Activated naive CD8-positive, alpha-beta T cell treated with anti-CD3 and anti-CD28 coated beads, Interleukin-2, amount 10 ng/mL, durations not matched to agents 7 days and 5 days (primary cell): ENCODE data around the gene PML. TPM values are rescaled to one million over a fixed set of nuclear protein-coding genes. Genes with fewer than 3 reads are reported as not detected.
"Not testable (repeated sequence)": the region's sequence is repeated elsewhere in the genome, so short reads cannot be mapped to it uniquely, and the experiment has no call there.

ENCODE experiments used
- ATAC-seq: fragments of 150-1000 bp; cut with Tn5 transposase; one replicate; pipeline ENCODE4 v1.10.0; 2021; ENCODE audit warnings: low read depth, moderate library complexity
- POLR2A ChIA-PET: fragments of 350-600 bp; sonication (Branson Sonifier 250); formaldehyde crosslinking; loops from one replicate; lab custom pipeline; 2021; ENCODE audit warnings: antibody characterized with exemption; lab: Charles Lee
- DNase-seq: peaks from one replicate; pipeline ENCODE4 v3.0.0; 2021
- H3K27ac Mint-ChIP-seq: one replicate; pipeline ENCODE4 v1.8.0; 2022; ENCODE audit warnings: mild to moderate bottlenecking, mixed read lengths
- H3K27me3 Mint-ChIP-seq: one replicate; pipeline ENCODE4 v1.8.0; 2022; ENCODE audit warnings: mild to moderate bottlenecking, moderate library complexity, mixed read lengths
- H3K36me3 Mint-ChIP-seq: one replicate; pipeline ENCODE4 v1.8.0; 2021; ENCODE audit warnings: mild to moderate bottlenecking, mixed read lengths
- H3K4me1 Mint-ChIP-seq: one replicate; pipeline ENCODE4 v1.8.0; 2021; ENCODE audit warnings: mixed read lengths
- H3K4me3 Mint-ChIP-seq: one replicate; pipeline ENCODE4 v1.8.0; 2022; ENCODE audit warnings: mild to moderate bottlenecking, moderate library complexity, mixed read lengths
- H3K9me3 Mint-ChIP-seq: one replicate; pipeline ENCODE4 v1.8.0; 2021; ENCODE audit warnings: mixed read lengths
- total RNA-seq, 2 experiments: library from RNA; stranded (reverse); gene quantifications; one replicate each; pipeline ENCODE4 v1.2.3, GENCODE V29; 2021

Gene PML
- total RNA-seq, 2 experiments from 2014 or later, result 118 to 120 TPM

- H3K4me1 Mint-ChIP-seq, H3K9me3 Mint-ChIP-seq, DNase-seq, ATAC-seq, H3K36me3 Mint-ChIP-seq, H3K27ac Mint-ChIP-seq, H3K4me3 Mint-ChIP-seq, POLR2A ChIA-PET, H3K27me3 Mint-ChIP-seq: not testable (repeated sequence)
These were observed 100.1 kb downstream of the PML start for GRCh38 chr15:74094567-74094966.

GRCh38 chr15:74095610-74096009 lies 101.1 kb downstream of the PML start:
- ATAC-seq, POLR2A ChIA-PET, DNase-seq, H3K9me3 Mint-ChIP-seq, H3K36me3 Mint-ChIP-seq, H3K4me1 Mint-ChIP-seq, H3K27ac Mint-ChIP-seq, H3K27me3 Mint-ChIP-seq, H3K4me3 Mint-ChIP-seq: not testable (repeated sequence)

GRCh38 chr15:74096753-74097474 lies 102.4 kb downstream of the PML start:
- H3K9me3 Mint-ChIP-seq, POLR2A ChIA-PET, H3K36me3 Mint-ChIP-seq, H3K27me3 Mint-ChIP-seq, H3K27ac Mint-ChIP-seq, H3K4me1 Mint-ChIP-seq, H3K4me3 Mint-ChIP-seq, ATAC-seq, DNase-seq: not testable (repeated sequence)

Other genes with a start within 250 kb of the PML start
- gene INSYN1, start 241.4 kb upstream of the PML start, total RNA-seq, result not detected
- gene TBC1D21, start 121.2 kb upstream of the PML start, total RNA-seq, result not detected
- 10 to 100 TPM in 1 of 2 experiments, 1 to 10 TPM in 1; 8.8 to 10.5 TPM for gene LOXL1, start 68.3 kb upstream of the PML start, total RNA-seq
- 1 to 10 TPM; 9.4 to 9.5 TPM for gene STOML1, start 2.4 kb upstream of the PML start, total RNA-seq
- under 1 TPM in 1 of 2 experiments, not detected in 1; 0.40 TPM for gene GOLGA6A, start 87.8 kb downstream of the PML start, total RNA-seq
- not detected for gene ISLR2, start 135.9 kb downstream of the PML start, total RNA-seq
- not detected for gene ISLR, start 179.0 kb downstream of the PML start, total RNA-seq
- not detected for gene STRA6, start 208.1 kb downstream of the PML start, total RNA-seq
- under 1 TPM in 1 of 2 experiments, not detected in 1; 0.17 TPM for gene CCDC33, start 241.6 kb downstream of the PML start, total RNA-seq